Measurements from ENCODE around the gene OR11L1.
A peak's percentile ranks its signal among the peaks of the same experiment; 100 is the strongest.

Gene OR11L1

DNA sequence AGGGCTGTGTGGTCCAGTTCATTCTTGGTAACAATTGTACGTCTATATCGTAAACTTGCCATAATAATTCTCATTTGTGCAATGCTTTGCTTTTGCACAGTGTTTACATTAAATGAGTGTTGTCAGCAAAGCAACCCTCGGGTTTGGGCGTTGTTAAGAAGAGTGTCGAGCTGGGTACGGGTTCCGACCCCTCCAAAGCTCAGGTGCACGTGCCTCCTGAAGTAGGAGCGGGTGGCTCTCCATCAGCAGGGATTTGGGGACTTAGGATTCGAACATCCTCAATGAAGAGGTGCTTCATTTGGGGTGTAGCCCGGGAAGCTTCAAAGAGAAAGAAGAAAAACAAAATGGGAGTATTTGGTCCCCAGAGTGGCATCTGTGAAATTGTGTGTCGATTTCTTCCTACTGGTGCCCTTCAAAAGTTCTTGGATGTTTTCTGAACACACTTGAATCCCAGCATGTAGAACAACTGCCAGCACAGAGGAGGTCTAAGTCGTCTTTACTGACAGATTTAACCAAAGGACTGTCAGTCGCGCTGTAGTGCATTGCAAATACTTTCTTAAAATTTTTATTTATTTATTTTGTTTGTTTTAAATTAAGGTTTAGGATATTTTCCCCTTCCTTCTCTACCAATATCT is 16.4 kb upstream of the OR11L1 start:
- H3K79me1 ChIP-seq (ENCODE audit: low read length), result no peaks in the 10 kb centered on the region
- no CpG with 5 or more reads among the region's 15 CpGs for WGBS (ENCODE audit: extremely low coverage, insufficient coverage, low lambda C conversion rate)
- peak overlapping the region; percentile 79 for H3K56ac ChIP-seq (ENCODE audit: low read length)
- H3K4me3 ChIP-seq (ENCODE audit: low read length), result peak overlapping the region; percentile 41
- no peak overlapping the region for H4K8ac ChIP-seq (ENCODE audit: low read depth, low read length)
- no peak overlapping the region for H2AK5ac ChIP-seq (ENCODE audit: low read length)
- no peak overlapping the region for H2BK5ac ChIP-seq (ENCODE audit: low read length)
- H2BK120ac ChIP-seq (ENCODE audit: low read depth, low read length), result peak overlapping the region; percentile 30
- H3K27ac ChIP-seq (ENCODE audit: low read depth, low read length), result no peak overlapping the region
- H3K23ac ChIP-seq (ENCODE audit: low read length), result no peak overlapping the region
- no peak overlapping the region for H2BK15ac ChIP-seq (replicated peaks; ENCODE audit: low read depth)
- no peak for DNase-seq
- no peak overlapping the region for H3K18ac ChIP-seq (ENCODE audit: low read length)
- no peaks in the 10 kb centered on the region for H3K79me2 ChIP-seq (ENCODE audit: control insufficient read depth, insufficient read depth, low read length)
- no peak overlapping the region for H3K4ac ChIP-seq (ENCODE audit: low read depth, low read length)
- peak overlapping the region; percentile 21 for H3K4me2 ChIP-seq (ENCODE audit: low read length)
- H3K27me3 ChIP-seq (ENCODE audit: insufficient read depth, low read length, poor library complexity), result no peaks in the 10 kb centered on the region
- peak overlapping the region; percentile 57 for H3K9ac ChIP-seq (ENCODE audit: low read length)
- no peak overlapping the region for H4K5ac ChIP-seq (ENCODE audit: low read length)
- H3K4me1 ChIP-seq (ENCODE audit: control insufficient read depth, low read depth, low read length), result no peaks in the 10 kb centered on the region
- no peaks in the 10 kb centered on the region for H3K36me3 ChIP-seq (ENCODE audit: control insufficient read depth, insufficient read depth, low read length)

- no peak within 1 kb of the TSS for H2AK5ac ChIP-seq (ENCODE audit: low read length)
- H2BK15ac ChIP-seq (replicated peaks; ENCODE audit: low read depth), result no peak within 1 kb of the TSS
- no peaks in the 10 kb centered on the region for H3K27me3 ChIP-seq (ENCODE audit: insufficient read depth, low read length, poor library complexity)
- no peaks in the 10 kb centered on the region for H3K79me2 ChIP-seq (ENCODE audit: control insufficient read depth, insufficient read depth, low read length)
- H3K4me1 ChIP-seq (ENCODE audit: control insufficient read depth, low read depth, low read length), result no peaks in the 10 kb centered on the region
- no peaks in the 10 kb centered on the region for H3K79me1 ChIP-seq (ENCODE audit: low read length)
- peak within 1 kb of the TSS; percentile 48 for H3K4me2 ChIP-seq (ENCODE audit: low read length)
- H2BK120ac ChIP-seq (ENCODE audit: low read depth, low read length), result peak within 1 kb of the TSS; percentile 30
- H3K4me3 ChIP-seq (ENCODE audit: low read length), result peak within 1 kb of the TSS; percentile 41
- H4K8ac ChIP-seq (ENCODE audit: low read depth, low read length), result no peak within 1 kb of the TSS
- H3K23ac ChIP-seq (ENCODE audit: low read length), result no peak within 1 kb of the TSS
- no peak within 1 kb of the TSS for H4K5ac ChIP-seq (ENCODE audit: low read length)
- no peaks in the 10 kb centered on the region for H3K36me3 ChIP-seq (ENCODE audit: control insufficient read depth, insufficient read depth, low read length)
- H3K18ac ChIP-seq (ENCODE audit: low read length), result peak within 1 kb of the TSS; percentile 22
- peak within 1 kb of the TSS; percentile 79 for H3K56ac ChIP-seq (ENCODE audit: low read length)
- WGBS (ENCODE audit: extremely low coverage, insufficient coverage, low lambda C conversion rate), result no CpG with 5 or more reads among the region's 109 CpGs
- no peak within 1 kb of the TSS for H3K27ac ChIP-seq (ENCODE audit: low read depth, low read length)
- H3K4ac ChIP-seq (ENCODE audit: low read depth, low read length), result peak within 1 kb of the TSS; percentile 6
- H2BK5ac ChIP-seq (ENCODE audit: low read length), result no peak within 1 kb of the TSS
- DNase-seq, result peak; percentile 43
- H3K9ac ChIP-seq (ENCODE audit: low read length), result peak within 1 kb of the TSS; percentile 57
These were observed 15.6 kb upstream of the OR11L1 start, which contains the start of gene TRIM58 for GRCh38 chr1:247857069-247857984. Gene TRIM58, plus strand, starts transcription at chr1:247857187. Its CDS starts 60 bp downstream, at chr1:247857247.

DNA sequence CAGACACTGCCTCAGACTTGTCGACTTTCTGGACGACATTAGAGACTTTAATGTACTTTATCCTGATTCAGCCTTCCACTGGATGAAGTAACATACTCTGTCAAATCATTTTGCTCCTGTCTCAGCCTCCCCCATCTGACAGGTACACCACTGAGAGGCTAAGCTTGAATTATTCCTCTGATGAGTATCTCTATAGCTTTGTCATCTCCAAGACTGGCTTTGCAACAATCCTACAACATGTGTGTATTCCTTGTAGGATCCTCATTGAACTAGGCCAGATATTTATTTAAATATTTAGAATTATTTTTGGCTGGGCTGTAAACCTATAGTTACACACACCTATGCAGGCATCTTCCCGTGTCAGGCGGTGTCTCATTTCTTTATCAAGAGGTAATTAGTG is 14.2 kb upstream of the OR11L1 start:
- no peak overlapping the region for H4K5ac ChIP-seq (ENCODE audit: low read length)
- H3K27ac ChIP-seq (ENCODE audit: low read depth, low read length), result no peak overlapping the region
- H2BK15ac ChIP-seq (replicated peaks; ENCODE audit: low read depth), result no peak overlapping the region
- no peak overlapping the region for H3K23ac ChIP-seq (ENCODE audit: low read length)
- H3K18ac ChIP-seq (ENCODE audit: low read length), result no peak overlapping the region
- WGBS (ENCODE audit: extremely low coverage, insufficient coverage, low lambda C conversion rate), result no CpG with 5 or more reads among the region's 4 CpGs
- no peak overlapping the region for H3K4me2 ChIP-seq (ENCODE audit: low read length)
- no peak overlapping the region for H3K9ac ChIP-seq (ENCODE audit: low read length)
- no peaks in the 10 kb centered on the region for H3K27me3 ChIP-seq (ENCODE audit: insufficient read depth, low read length, poor library complexity)
- no peak overlapping the region for H2BK120ac ChIP-seq (ENCODE audit: low read depth, low read length)
- no peak overlapping the region for H2BK5ac ChIP-seq (ENCODE audit: low read length)
- H3K4me3 ChIP-seq (ENCODE audit: low read length), result no peak overlapping the region
- no peaks in the 10 kb centered on the region for H3K4me1 ChIP-seq (ENCODE audit: control insufficient read depth, low read depth, low read length)
- H4K8ac ChIP-seq (ENCODE audit: low read depth, low read length), result no peak overlapping the region
- no peaks in the 10 kb centered on the region for H3K36me3 ChIP-seq (ENCODE audit: control insufficient read depth, insufficient read depth, low read length)
- H3K79me1 ChIP-seq (ENCODE audit: low read length), result no peaks in the 10 kb centered on the region
- H3K56ac ChIP-seq (ENCODE audit: low read length), result no peak overlapping the region
- H3K79me2 ChIP-seq (ENCODE audit: control insufficient read depth, insufficient read depth, low read length), result no peaks in the 10 kb centered on the region
- no peak overlapping the region for H2AK5ac ChIP-seq (ENCODE audit: low read length)
- H3K4ac ChIP-seq (ENCODE audit: low read depth, low read length), result no peak overlapping the region
- DNase-seq, result no peak

DNA sequence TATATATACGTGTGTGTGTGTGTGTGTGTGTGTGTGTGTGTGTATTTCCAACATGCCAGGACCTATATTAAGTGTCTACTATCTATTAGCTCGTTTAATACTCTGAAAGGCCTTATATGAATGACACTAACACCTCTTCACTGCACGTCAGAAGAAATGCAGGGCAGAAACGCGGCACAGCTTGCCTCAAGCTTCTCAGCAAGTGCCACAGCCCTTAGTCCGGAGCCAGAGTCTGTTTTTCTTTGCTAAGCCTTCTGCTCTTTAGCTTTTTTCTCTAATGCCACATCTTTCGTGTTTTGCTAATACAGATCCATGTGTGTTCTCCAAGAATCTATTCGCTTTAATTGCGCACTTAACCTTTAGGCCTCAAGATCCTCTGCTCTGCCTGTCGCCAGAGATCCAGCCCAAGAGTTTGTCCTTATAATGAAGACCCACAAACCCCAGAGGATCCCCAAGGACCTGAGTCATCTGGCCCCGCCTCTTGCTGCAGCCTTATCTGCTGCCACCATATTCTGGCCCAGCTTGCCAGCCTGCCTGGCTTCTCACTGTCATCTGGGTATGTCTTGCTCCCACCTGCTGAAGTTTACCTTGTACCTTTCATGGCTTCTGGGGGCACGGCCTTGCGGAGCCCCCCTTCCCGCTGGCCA is 13.3 kb upstream of the OR11L1 start:
- Histone ChIP-seq H4K8ac (ENCODE audit: low read depth, low read length) (no peak overlapping the region), H3K23ac (ENCODE audit: low read length) (no peak overlapping the region), H3K9ac (ENCODE audit: low read length) (no peak overlapping the region), H2BK120ac (ENCODE audit: low read depth, low read length) (no peak overlapping the region), H3K56ac (ENCODE audit: low read length) (no peak overlapping the region), H3K4me2 (ENCODE audit: low read length) (no peak overlapping the region), H4K5ac (ENCODE audit: low read length) (no peak overlapping the region), H3K27ac (ENCODE audit: low read depth, low read length) (no peak overlapping the region), H3K4me1 (ENCODE audit: control insufficient read depth, low read depth, low read length) (no peaks in the 10 kb centered on the region), H2BK15ac (replicated peaks; ENCODE audit: low read depth) (no peak overlapping the region), H3K79me2 (ENCODE audit: control insufficient read depth, insufficient read depth, low read length) (no peaks in the 10 kb centered on the region), H3K4ac (ENCODE audit: low read depth, low read length) (no peak overlapping the region), H3K18ac (ENCODE audit: low read length) (no peak overlapping the region), H3K36me3 (ENCODE audit: control insufficient read depth, insufficient read depth, low read length) (no peaks in the 10 kb centered on the region), H2BK5ac (ENCODE audit: low read length) (no peak overlapping the region), H3K27me3 (ENCODE audit: insufficient read depth, low read length, poor library complexity) (no peaks in the 10 kb centered on the region), H3K79me1 (ENCODE audit: low read length) (no peaks in the 10 kb centered on the region), H3K4me3 (ENCODE audit: low read length) (no peak overlapping the region), H2AK5ac (ENCODE audit: low read length) (no peak overlapping the region)
- no peak for DNase-seq
- WGBS (ENCODE audit: extremely low coverage, insufficient coverage, low lambda C conversion rate), result no CpG with 5 or more reads among the region's 14 CpGs

- Histone ChIP-seq H3K4me3 (ENCODE audit: low read length) (no peak overlapping the region), H3K79me2 (ENCODE audit: control insufficient read depth, insufficient read depth, low read length) (no peaks in the 10 kb centered on the region), H2BK5ac (ENCODE audit: low read length) (no peak overlapping the region), H2BK15ac (replicated peaks; ENCODE audit: low read depth) (no peak overlapping the region), H4K8ac (ENCODE audit: low read depth, low read length) (no peak overlapping the region), H3K56ac (ENCODE audit: low read length) (no peak overlapping the region), H3K79me1 (ENCODE audit: low read length) (no peaks in the 10 kb centered on the region), H3K36me3 (ENCODE audit: control insufficient read depth, insufficient read depth, low read length) (no peaks in the 10 kb centered on the region), H3K4me1 (ENCODE audit: control insufficient read depth, low read depth, low read length) (no peaks in the 10 kb centered on the region), H3K4me2 (ENCODE audit: low read length) (no peak overlapping the region), H2BK120ac (ENCODE audit: low read depth, low read length) (no peak overlapping the region), H4K5ac (ENCODE audit: low read length) (no peak overlapping the region), H3K9ac (ENCODE audit: low read length) (no peak overlapping the region), H3K4ac (ENCODE audit: low read depth, low read length) (no peak overlapping the region), H2AK5ac (ENCODE audit: low read length) (no peak overlapping the region), H3K23ac (ENCODE audit: low read length) (no peak overlapping the region), H3K27me3 (ENCODE audit: insufficient read depth, low read length, poor library complexity) (no peaks in the 10 kb centered on the region), H3K27ac (ENCODE audit: low read depth, low read length) (no peak overlapping the region), H3K18ac (ENCODE audit: low read length) (no peak overlapping the region)
- 100% methylated on average over 1 of the region's 1 CpG for WGBS (ENCODE audit: extremely low coverage, insufficient coverage, low lambda C conversion rate)
- no peak for DNase-seq
These were observed 7.9 kb upstream of the OR11L1 start for GRCh38 chr1:247849616-247850015.
